Activated T-helper 17 cell treated with anti-CD3 and anti-CD28 coated beads, Interleukin-2, amount 50 U/mL, for 72 hours (primary cell): ENCODE results near the gene SPG7. TPM values are rescaled to one million over a fixed set of nuclear protein-coding genes. Genes with fewer than 3 reads are reported as not detected.

Source experiments
- ATAC-seq: fragments of 150-1000 bp; cut with Tn5 transposase; replicated peaks from 2 replicates; pipeline ENCODE4 v1.10.0; 2021; ENCODE audit warnings: mild to moderate bottlenecking, moderate library complexity
- H3K27ac Mint-ChIP-seq: one replicate; pipeline ENCODE4 v1.8.0; 2022; ENCODE audit warnings: mixed read lengths
- H3K27me3 Mint-ChIP-seq: one replicate; pipeline ENCODE4 v1.8.0; 2022; ENCODE audit warnings: mixed read lengths
- H3K36me3 Mint-ChIP-seq: one replicate; pipeline ENCODE4 v1.8.0; 2022; ENCODE audit warnings: low read depth, mild to moderate bottlenecking, mixed read lengths
- H3K4me1 Mint-ChIP-seq: one replicate; pipeline ENCODE4 v1.8.0; 2022; ENCODE audit warnings: mixed read lengths
- H3K4me3 Mint-ChIP-seq: one replicate; pipeline ENCODE4 v1.8.0; 2022; ENCODE audit warnings: mild to moderate bottlenecking, mixed read lengths
- H3K9me3 Mint-ChIP-seq: one replicate; pipeline ENCODE4 v1.8.0; 2022; ENCODE audit warnings: mixed read lengths
- total RNA-seq, 2 donors: library from RNA; stranded (reverse); gene quantifications; one replicate each; pipeline ENCODE4 v1.2.3, GENCODE V29; 2022

SPG7 gene
- total RNA-seq, 2 donors from 2014 or later: 115 to 135 TPM

- peak overlapping the region; percentile 61 for H3K4me3 Mint-ChIP-seq
- peak overlapping the region; percentile 61 for H3K27ac Mint-ChIP-seq
- no peaks in the 10 kb centered on the region for H3K27me3 Mint-ChIP-seq
- peak; percentile 37 for ATAC-seq
- peaks cover 58% of the 10 kb centered on the region for H3K36me3 Mint-ChIP-seq
- peaks cover 65% of the 10 kb centered on the region for H3K4me1 Mint-ChIP-seq
- H3K9me3 Mint-ChIP-seq: no peaks in the 10 kb centered on the region
Observed at GRCh38 chr16:89478576-89479221, 29.5 kb upstream of the SPG7 start.

- Mint-ChIP-seq H3K9me3 (no peaks in the 10 kb centered on the region), H3K4me1 (peaks cover 75% of the 10 kb centered on the region), H3K27me3 (no peaks in the 10 kb centered on the region), H3K4me3 (peak overlapping the region; percentile 97), H3K27ac (peak overlapping the region; percentile 58), H3K36me3 (peaks cover 73% of the 10 kb centered on the region)
- ATAC-seq: no peak
Observed at GRCh38 chr16:89481356-89481955, 26.7 kb upstream of the SPG7 start.

GRCh38 chr16:89482150-89482816 is 25.9 kb upstream of the SPG7 start:
- Mint-ChIP-seq H3K27me3 (no peaks in the 10 kb centered on the region), H3K4me3 (peak overlapping the region; percentile 97), H3K27ac (peak overlapping the region; percentile 42), H3K36me3 (peaks cover 77% of the 10 kb centered on the region), H3K4me1 (peaks cover 76% of the 10 kb centered on the region), H3K9me3 (no peaks in the 10 kb centered on the region)
- no peak for ATAC-seq

- H3K27me3 Mint-ChIP-seq: no peaks in the 10 kb centered on the region
- no peaks in the 10 kb centered on the region for H3K9me3 Mint-ChIP-seq
- H3K4me1 Mint-ChIP-seq: peaks cover 76% of the 10 kb centered on the region
- peaks cover 82% of the 10 kb centered on the region for H3K36me3 Mint-ChIP-seq
- ATAC-seq: no peak
- peak overlapping the region; percentile 97 for H3K4me3 Mint-ChIP-seq
- peak overlapping the region; percentile 88 for H3K27ac Mint-ChIP-seq
Observed at GRCh38 chr16:89482817-89483205, 25.4 kb upstream of the SPG7 start.

- H3K4me1 Mint-ChIP-seq: peaks cover 69% of the 10 kb centered on the region
- H3K4me3 Mint-ChIP-seq: peak overlapping the region; percentile 97
- H3K27me3 Mint-ChIP-seq: no peaks in the 10 kb centered on the region
- peak; percentile 31 for ATAC-seq
- peaks cover 87% of the 10 kb centered on the region for H3K36me3 Mint-ChIP-seq
- H3K9me3 Mint-ChIP-seq: no peaks in the 10 kb centered on the region
- peak overlapping the region; percentile 88 for H3K27ac Mint-ChIP-seq
Observed at GRCh38 chr16:89484041-89484501, 24.1 kb upstream of the SPG7 start.

GRCh38 chr16:89484923-89485679 is 23.1 kb upstream of the SPG7 start:
- peak overlapping the region; percentile 97 for H3K4me3 Mint-ChIP-seq
- H3K4me1 Mint-ChIP-seq: peaks cover 67% of the 10 kb centered on the region
- H3K27me3 Mint-ChIP-seq: no peaks in the 10 kb centered on the region
- H3K36me3 Mint-ChIP-seq: peaks cover 89% of the 10 kb centered on the region
- ATAC-seq: peak; percentile 61
- no peaks in the 10 kb centered on the region for H3K9me3 Mint-ChIP-seq
- peak overlapping the region; percentile 88 for H3K27ac Mint-ChIP-seq

- Mint-ChIP-seq H3K36me3 (peaks cover 85% of the 10 kb centered on the region), H3K27ac (peak overlapping the region; percentile 88), H3K9me3 (no peaks in the 10 kb centered on the region), H3K4me3 (peak overlapping the region; percentile 97), H3K4me1 (peaks cover 62% of the 10 kb centered on the region), H3K27me3 (no peaks in the 10 kb centered on the region)
- no peak for ATAC-seq
Observed at GRCh38 chr16:89485701-89486246, 22.4 kb upstream of the SPG7 start.

GRCh38 chr16:89489040-89489897 is 18.9 kb upstream of the SPG7 start:
- Mint-ChIP-seq H3K4me1 (peaks cover 37% of the 10 kb centered on the region), H3K4me3 (peak overlapping the region; percentile 97), H3K27ac (peak overlapping the region; percentile 94), H3K36me3 (peaks cover 50% of the 10 kb centered on the region), H3K9me3 (no peaks in the 10 kb centered on the region), H3K27me3 (no peaks in the 10 kb centered on the region)
- ATAC-seq: peak; percentile 42

- H3K27ac Mint-ChIP-seq: no peak overlapping the region
- peaks cover 31% of the 10 kb centered on the region for H3K4me1 Mint-ChIP-seq
- H3K27me3 Mint-ChIP-seq: no peaks in the 10 kb centered on the region
- ATAC-seq: no peak
- peaks cover 43% of the 10 kb centered on the region for H3K36me3 Mint-ChIP-seq
- peak overlapping the region; percentile 92 for H3K4me3 Mint-ChIP-seq
- no peaks in the 10 kb centered on the region for H3K9me3 Mint-ChIP-seq
Observed at GRCh38 chr16:89489898-89490438, 18.2 kb upstream of the SPG7 start.

GRCh38 chr16:89490439-89491237 is 17.6 kb upstream of the SPG7 start, which contains the start of gene ANKRD11:
Gene ANKRD11, minus strand, starts transcription at chr16:89490561. Its CDS starts 173,542 bp downstream, at chr16:89317019.
- Mint-ChIP-seq H3K36me3 (peaks cover 37% of the 10 kb centered on the region), H3K27me3 (no peaks in the 10 kb centered on the region), H3K9me3 (no peaks in the 10 kb centered on the region), H3K4me1 (peaks cover 25% of the 10 kb centered on the region), H3K27ac (peak within 1 kb of the TSS; percentile 94), H3K4me3 (peak within 1 kb of the TSS; percentile 97)
- ATAC-seq: peak; percentile 94

- Mint-ChIP-seq H3K27me3 (no peaks in the 10 kb centered on the region), H3K27ac (peak overlapping the region; percentile 93), H3K36me3 (peaks cover 30% of the 10 kb centered on the region), H3K4me3 (peak overlapping the region; percentile 92), H3K4me1 (peaks cover 18% of the 10 kb centered on the region), H3K9me3 (no peaks in the 10 kb centered on the region)
- no peak for ATAC-seq
Observed at GRCh38 chr16:89491238-89491869, 16.8 kb upstream of the SPG7 start.

- Mint-ChIP-seq H3K36me3 (peaks cover 22% of the 10 kb centered on the region), H3K4me1 (peaks cover 12% of the 10 kb centered on the region), H3K27me3 (no peaks in the 10 kb centered on the region), H3K9me3 (no peaks in the 10 kb centered on the region), H3K4me3 (peak overlapping the region; percentile 92), H3K27ac (peak overlapping the region; percentile 93)
- ATAC-seq: no peak
Observed at GRCh38 chr16:89491974-89492687, 16.1 kb upstream of the SPG7 start.
